ENCODE measurements around the gene FAM25G.
"Not testable (repeated sequence)": the region's sequence is repeated elsewhere in the genome, so short reads cannot be mapped to it uniquely, and the experiment has no call there.

The FAM25G gene

DNA sequence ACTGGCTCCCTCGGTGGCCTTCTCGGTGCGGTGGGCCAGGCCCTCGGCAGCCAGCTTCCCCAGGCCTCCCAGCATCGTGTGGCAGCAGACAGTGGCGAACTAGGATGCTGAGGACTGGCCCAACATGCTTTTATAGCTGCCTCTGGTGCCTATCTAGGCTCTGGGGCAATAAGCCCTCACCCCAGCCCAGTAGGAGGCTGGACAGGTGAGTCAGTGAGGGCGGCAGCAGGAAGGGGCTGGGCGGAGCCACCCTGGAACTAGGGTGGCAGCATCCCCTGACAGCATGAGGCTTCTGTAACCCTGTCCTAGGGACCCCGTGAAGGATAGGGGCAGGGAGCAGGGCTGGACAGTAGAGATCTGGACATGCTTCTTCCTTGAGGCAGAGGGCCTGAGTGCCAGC is at the start of gene FAM25G:
Gene FAM25G, minus strand, starts transcription at position 101 of the 400 bp plus-strand sequence. Its CDS starts 26 bp downstream, at position 75.
- DNase-seq = not testable (repeated sequence)

DNA sequence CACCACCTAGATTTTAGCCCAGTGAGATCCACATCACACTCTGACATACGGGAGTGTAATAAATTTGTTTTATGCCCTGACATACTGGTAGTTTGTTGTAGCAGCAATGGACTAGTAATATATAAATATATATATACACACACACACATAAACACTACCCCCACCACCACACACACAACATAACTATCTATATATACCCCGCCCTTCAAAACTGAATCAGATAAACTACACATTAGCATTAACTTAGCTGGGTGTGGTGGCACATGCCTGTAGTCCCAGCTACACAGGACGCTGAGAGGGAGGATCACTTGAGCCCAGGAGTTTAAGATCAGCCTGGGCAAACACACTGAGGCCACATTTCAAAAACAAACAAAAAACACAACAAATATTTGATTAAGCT is 44.9 kb upstream of the FAM25G start:
- DNase-seq = not testable (repeated sequence)

GRCh38 chr10:47523475-47523874 is 32.0 kb upstream of the FAM25G start, which contains the start of gene AGAP9:
TSS of gene AGAP9 (minus strand) at chr10:47523638. CDS start at chr10:47523526, 112 bp downstream.
- DNase-seq = not testable (repeated sequence)

GRCh38 chr10:47502313-47502712 is 10.8 kb upstream of the FAM25G start:
- DNase-seq = not testable (repeated sequence)

GRCh38 chr10:47494226-47494625 is 2.7 kb upstream of the FAM25G start:
- not testable (repeated sequence) for DNase-seq

GRCh38 chr10:47489630-47490029 is 1.9 kb downstream of the FAM25G start:
- DNase-seq = not testable (repeated sequence)

GRCh38 chr10:47485943-47486342 is 5.6 kb downstream of the FAM25G start:
- not testable (repeated sequence) for DNase-seq

- not testable (repeated sequence) for DNase-seq
Measured at GRCh38 chr10:47484786-47485185, 6.7 kb downstream of the FAM25G start.

- DNase-seq = not testable (repeated sequence)
Measured at GRCh38 chr10:47483923-47484322, 7.6 kb downstream of the FAM25G start, which contains the start of gene ANXA8. TSS of gene ANXA8 (minus strand) at chr10:47484115. CDS start at chr10:47483933, 182 bp downstream.

DNA sequence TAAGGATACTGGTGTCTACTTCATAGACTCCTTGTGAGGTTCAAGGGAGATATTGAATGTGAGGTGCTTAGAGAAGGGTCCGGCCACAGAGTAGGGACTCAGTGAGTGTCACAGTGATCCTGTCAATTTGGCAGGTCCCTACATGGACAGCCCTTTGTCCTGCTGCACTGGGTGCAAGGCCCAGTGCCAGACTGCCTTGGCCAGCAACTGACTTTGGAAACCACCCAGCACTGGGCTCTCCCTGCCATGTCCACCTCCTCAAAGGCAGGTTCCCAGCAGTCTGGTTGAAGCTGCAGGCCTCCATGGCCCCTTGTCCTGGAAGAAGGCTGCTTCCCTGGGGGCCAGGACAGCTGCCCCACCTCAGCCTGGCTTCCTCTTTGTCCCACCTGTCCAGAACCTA is 9.1 kb downstream of the FAM25G start:
- not testable (repeated sequence) for DNase-seq

DNA sequence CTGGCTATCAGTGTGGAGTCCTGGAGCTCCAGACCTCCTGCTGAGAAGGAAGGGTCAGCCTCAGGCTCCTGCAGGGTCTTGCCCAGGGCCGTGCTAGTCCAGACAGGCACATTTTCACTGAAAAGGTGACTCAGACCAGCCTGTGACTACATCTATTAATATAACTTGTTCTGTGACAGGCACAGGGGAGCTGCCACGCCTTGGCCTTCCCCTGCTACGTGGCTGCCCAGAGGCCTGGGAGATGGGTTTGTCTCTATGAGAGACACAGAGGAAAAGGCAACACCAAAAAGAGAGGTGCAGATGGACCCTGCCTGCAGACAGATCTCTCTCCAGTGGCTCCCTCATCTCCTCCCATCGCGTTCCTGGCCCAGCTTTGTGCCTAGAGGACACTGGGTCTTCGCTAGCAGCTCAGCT is 9.7 kb downstream of the FAM25G start:
- not testable (repeated sequence) for DNase-seq

GRCh38 chr10:47481182-47481766 is 10.2 kb downstream of the FAM25G start:
- DNase-seq = not testable (repeated sequence)

- not testable (repeated sequence) for DNase-seq
Measured at GRCh38 chr10:47480133-47480532, 11.4 kb downstream of the FAM25G start.

GRCh38 chr10:47478114-47478513 is 13.4 kb downstream of the FAM25G start:
- DNase-seq = not testable (repeated sequence)

DNA sequence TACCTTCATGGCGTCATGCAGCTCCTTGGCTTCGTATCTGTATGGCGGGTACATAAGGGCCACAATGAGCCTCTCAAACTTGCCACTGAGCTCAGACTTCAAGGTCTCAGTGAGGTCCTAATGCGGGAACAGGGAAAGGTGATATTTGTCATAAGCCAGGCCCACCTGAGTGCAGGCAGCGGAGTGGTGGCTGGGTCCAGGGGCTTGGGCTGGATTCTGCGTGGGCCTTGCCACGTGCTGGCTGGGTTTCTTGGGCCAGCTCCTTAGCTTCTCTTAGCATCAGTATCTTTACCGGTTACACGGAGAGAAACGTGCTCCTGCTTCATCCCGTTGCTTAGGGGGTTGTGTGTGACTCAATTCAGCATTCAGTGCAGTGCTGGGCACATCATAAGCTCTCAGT is 14.4 kb downstream of the FAM25G start:
- not testable (repeated sequence) for DNase-seq

- not testable (repeated sequence) for DNase-seq
Measured at GRCh38 chr10:47475101-47475500, 16.4 kb downstream of the FAM25G start.

- not testable (repeated sequence) for DNase-seq
Measured at GRCh38 chr10:47473516-47473915, 18.0 kb downstream of the FAM25G start.

GRCh38 chr10:47472647-47473046 is 18.9 kb downstream of the FAM25G start:
- not testable (repeated sequence) for DNase-seq

DNA sequence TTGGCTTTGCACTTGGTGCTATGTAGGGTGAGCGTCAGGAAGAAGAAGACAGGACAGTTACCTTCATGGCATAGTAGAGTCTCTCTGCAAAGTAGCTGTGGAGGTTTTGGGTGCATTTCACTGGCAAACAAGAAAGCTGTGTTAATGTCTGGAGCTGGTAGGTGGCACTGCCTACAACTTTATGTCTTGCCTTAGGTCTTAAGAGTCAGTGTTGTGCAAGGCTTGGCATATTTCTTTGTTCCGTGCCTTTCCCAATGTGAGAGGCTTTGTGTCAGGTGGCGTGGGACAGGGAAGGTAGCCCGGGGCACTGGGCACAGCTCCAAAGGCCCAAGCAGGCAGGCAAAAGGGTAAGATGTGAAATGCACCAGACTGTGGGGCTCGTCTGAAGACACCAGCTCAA is 19.4 kb downstream of the FAM25G start:
- not testable (repeated sequence) for DNase-seq

GRCh38 chr10:47468731-47469528 is 22.6 kb downstream of the FAM25G start:
- not testable (repeated sequence) for DNase-seq

GRCh38 chr10:47467957-47468356 is 23.5 kb downstream of the FAM25G start:
- DNase-seq = not testable (repeated sequence)

DNA sequence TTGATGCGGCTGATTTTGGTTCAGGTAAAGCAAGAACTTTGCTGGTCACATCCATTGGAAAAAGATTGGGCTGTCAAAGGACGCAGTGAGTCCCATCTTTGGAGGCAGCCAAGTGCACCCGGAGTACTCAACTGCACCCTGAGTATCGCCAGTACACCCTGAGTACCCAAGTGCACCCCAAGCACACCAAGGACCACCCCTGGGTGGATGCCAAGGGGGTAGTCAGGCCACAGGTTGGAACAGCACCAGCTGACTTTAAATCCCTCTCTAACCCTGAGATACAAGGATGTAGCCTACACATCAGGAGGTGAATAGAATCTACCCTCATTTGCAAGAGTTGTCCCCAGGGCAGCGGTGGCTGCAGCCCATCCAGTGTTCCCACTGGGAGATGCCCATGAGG is 24.0 kb downstream of the FAM25G start:
- not testable (repeated sequence) for DNase-seq

DNA sequence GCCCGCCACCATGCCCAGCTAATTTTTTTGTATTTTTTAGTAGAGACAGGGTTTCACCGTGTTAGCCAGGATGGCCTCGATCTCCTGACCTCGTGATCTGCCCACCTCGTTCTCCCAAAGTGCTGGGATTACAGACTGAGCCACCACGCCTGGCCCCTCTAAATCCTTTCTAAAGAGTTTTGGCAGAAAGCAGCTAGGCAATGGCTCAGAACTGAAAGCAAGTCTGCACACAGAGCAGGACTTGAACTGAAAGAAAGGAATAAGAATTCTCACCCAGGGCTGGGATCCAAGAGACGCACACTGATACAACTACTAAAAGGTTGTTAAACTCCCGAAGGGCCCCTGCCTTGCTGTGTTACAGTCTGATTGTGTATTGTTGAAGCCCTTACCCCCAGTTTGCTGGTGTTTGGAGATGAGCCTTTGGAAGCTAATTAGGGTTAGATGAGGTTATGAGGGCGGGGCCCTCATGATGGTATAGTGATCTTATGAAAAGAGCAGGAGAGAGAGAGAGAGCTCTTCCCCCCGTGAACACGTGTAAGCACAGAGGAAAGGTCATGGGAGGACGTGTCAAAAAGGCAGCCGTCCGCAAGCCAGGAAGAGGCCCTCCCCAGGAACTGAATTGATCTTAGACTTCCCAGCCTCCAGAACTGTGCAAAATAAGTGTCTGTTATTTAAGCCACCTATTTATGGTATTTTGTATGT is 26.1 kb downstream of the FAM25G start:
- DNase-seq = not testable (repeated sequence)
